HepG2 (cell line): ENCODE data around the gene TXNDC9. TPM values are rescaled to one million over a fixed set of nuclear protein-coding genes. Genes with fewer than 3 reads are reported as not detected.

Experiments used
- DNMT3B ChIP-seq: conservative IDR thresholded peaks from 2 replicates; pipeline ENCODE4 v1.6.1; 2016; ENCODE audit warnings: missing biosample characterization, control low read depth
- MATR3 ChIP-seq: sonication (generic); formaldehyde crosslinking; IDR thresholded peaks from 2 replicates; pipeline ENCODE4 v1.4.0; 2020; ENCODE audit warnings: missing genetic modification reagents
- MEIS1 ChIP-seq: sonication (generic); formaldehyde crosslinking; IDR thresholded peaks from 2 replicates; pipeline ENCODE4 v1.9.0; 2021; ENCODE audit warnings: mild to moderate bottlenecking, missing genetic modification reagents, moderate library complexity, borderline replicate concordance
- NFYB ChIP-seq: sonication (generic); formaldehyde crosslinking; IDR thresholded peaks from 2 replicates; pipeline ENCODE4 v1.4.0; 2020; ENCODE audit warnings: missing genetic modification reagents
- NR1H2 ChIP-seq: sonication (generic); formaldehyde crosslinking; IDR thresholded peaks from 2 replicates; pipeline ENCODE4 v1.8.1; 2022; ENCODE audit warnings: low read depth, missing genetic modification reagents, borderline replicate concordance
- ONECUT2 ChIP-seq: sonication (generic); formaldehyde crosslinking; IDR thresholded peaks from 2 replicates; pipeline ENCODE4 v1.4.0; 2020; ENCODE audit warnings: missing genetic modification reagents
- POLR2AphosphoS2 ChIP-seq: IDR thresholded peaks from 2 replicates; pipeline ENCODE4 v1.6.1; 2011; ENCODE audit warnings: low read depth, low read length, improper control_type of control experiment
- RBM22 ChIP-seq: fragments of 200-400 bp; formaldehyde crosslinking; optimal IDR thresholded peaks from 2 replicates; pipeline ENCODE3; 2017; ENCODE audit warnings: mild to moderate bottlenecking, low read length, moderate library complexity
- SNAPC2 ChIP-seq: sonication (generic); formaldehyde crosslinking; IDR thresholded peaks from 2 replicates; pipeline ENCODE4 v1.8.1; 2022; ENCODE audit warnings: mild to moderate bottlenecking, missing genetic modification reagents
- SOX13 ChIP-seq, 3 experiments: fragments of 450-650 bp in 1 of 3; sonication (generic) in 1 of 3; formaldehyde crosslinking in 1 of 3; IDR thresholded peaks in 2 of 3; conservative IDR thresholded peaks in 1 of 3; 2 replicates each; pipeline versions ENCODE4 v1.5.0 to v1.6.1; 2016 to 2020; ENCODE audit warnings: antibody characterized with exemption in 1 of 3, mild to moderate bottlenecking in 1 of 3, missing compliant biosample characterization in 1 of 3, missing genetic modification reagents in 1 of 3, moderate library complexity in 1 of 3
- TBX3 ChIP-seq: fragments of 450-650 bp; IDR thresholded peaks from 2 replicates; pipeline ENCODE4 v1.6.1; 2017; ENCODE audit warnings: antibody characterized with exemption, mild to moderate bottlenecking, inconsistent platforms, borderline replicate concordance
- TMF1 ChIP-seq: sonication (generic); formaldehyde crosslinking; IDR thresholded peaks from 2 replicates; pipeline ENCODE4 v1.8.1; 2022; ENCODE audit warnings: low read depth, missing genetic modification reagents
- ZMAT3 ChIP-seq: sonication (generic); formaldehyde crosslinking; conservative IDR thresholded peaks from 2 replicates; pipeline ENCODE4 v1.7.0; 2021; ENCODE audit warnings: missing genetic modification reagents
- ZNF101 ChIP-seq: sonication (generic); formaldehyde crosslinking; IDR thresholded peaks from 2 replicates; pipeline ENCODE4 v1.4.0; 2020; ENCODE audit warnings: mild to moderate bottlenecking, low read depth, missing genetic modification reagents, borderline replicate concordance
- ZSCAN9 ChIP-seq: IDR thresholded peaks from 2 replicates; pipeline ENCODE4 v1.6.1; 2016; ENCODE audit warnings: borderline replicate concordance
- polyA plus RNA-seq, 8 experiments: library from polyadenylated mRNA; depleted of rRNA in 3 of 8; stranded (reverse) in 7 of 8; unstranded in 1 of 8; fragments of >200 nt; fragmentation: Illumina TruSeq in 4 of 8; extraction: Trizol in 4 of 8; gene quantifications; 2 replicates each; pipeline versions ENCODE4 v1.2.1 to v1.2.3, GENCODE V29; 2011 to 2016; ENCODE audit warnings: low read depth in 4 of 8, missing spikeins in 1 of 8, mixed read lengths in 1 of 8; ENCODE audit not compliant: insufficient read depth in 1 of 8
- total RNA-seq, 5 experiments: library from RNA; depleted of rRNA; stranded (reverse); fragments of >200 nt; fragmentation: Illumina TruSeq; extraction: Trizol; gene quantifications; 2 replicates each; pipeline ENCODE4 v1.2.3, GENCODE V29; 2016; ENCODE audit warnings: low read depth in 1 of 5
- TF ChIP-seq, protein P1 (sequence below): sonication (generic); formaldehyde crosslinking; conservative IDR thresholded peaks from 2 replicates; pipeline ENCODE4 v1.4.0; 2020; ENCODE audit warnings: mild to moderate bottlenecking, missing genetic modification reagents, moderate library complexity
- TF ChIP-seq, protein P2 (sequence below): sonication (generic); formaldehyde crosslinking; IDR thresholded peaks from 2 replicates; pipeline ENCODE4 v1.4.0; 2020; ENCODE audit warnings: missing genetic modification reagents
- TF ChIP-seq, protein P3 (sequence below): sonication (generic); formaldehyde crosslinking; IDR thresholded peaks from 2 replicates; pipeline ENCODE4 v1.5.0; 2020; ENCODE audit warnings: missing genetic modification reagents, mild to moderate bottlenecking, borderline replicate concordance

Gene TXNDC9
- total and polyA plus RNA-seq, 2 of the 13 experiments (the other 11 are each of a cell fraction or from before 2014, with no cell fraction given): 35.2 to 94.6 TPM

DNA sequence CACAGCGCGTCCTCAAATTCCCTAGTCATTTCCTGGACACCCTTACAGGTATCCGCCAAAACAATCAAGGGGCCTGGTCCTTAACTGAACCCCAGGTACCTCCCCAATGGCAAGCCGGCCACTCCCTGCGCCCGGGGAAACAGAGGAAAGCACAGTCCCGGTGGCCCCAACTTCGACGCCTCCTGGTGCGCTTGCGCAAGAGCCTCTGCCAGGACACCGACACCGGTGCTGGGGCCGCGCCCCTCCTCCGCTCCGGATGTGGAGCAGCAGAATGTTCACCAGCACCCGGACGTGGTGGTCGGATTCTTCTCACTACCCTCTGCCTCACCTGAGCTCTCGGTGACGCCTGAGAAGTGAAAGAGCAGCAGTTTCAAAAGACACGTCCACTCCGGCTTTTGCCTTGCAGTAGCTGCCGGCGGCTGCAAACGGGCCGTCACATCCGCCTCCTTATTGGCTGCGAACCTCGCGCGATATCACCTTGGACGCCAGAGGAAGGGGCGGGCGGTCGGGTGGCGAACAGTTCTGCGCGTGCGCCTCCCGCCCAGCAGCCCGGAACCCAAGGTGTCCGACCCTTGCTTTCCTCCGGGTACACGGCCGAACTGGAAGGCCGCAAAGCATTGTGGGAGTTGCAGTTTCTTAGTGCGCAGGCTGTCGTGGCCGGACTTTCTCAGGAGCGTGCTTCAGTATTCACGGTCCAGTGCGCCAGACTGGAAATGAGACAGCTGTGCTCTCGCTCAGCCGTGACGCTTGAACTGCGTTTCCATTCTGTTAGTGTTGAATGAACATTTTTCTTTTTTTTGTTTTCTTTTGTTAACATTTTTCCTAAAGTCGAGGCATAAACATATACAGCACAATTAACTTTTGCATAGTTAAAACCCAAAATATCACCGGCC, at the start of gene TXNDC9 (continued):
- peak; percentile 71; the same call in 1 of the 2 replicates for TF ChIP-seq NR1H2 (CRISPR knock-in tag)
- TF ChIP-seq DNMT3B (CRISPR knock-in tag): no peak; the same call in 1 of the 2 replicates
- TF ChIP-seq RBM22: no peak
- TF ChIP-seq SNAPC2: peak; percentile 45; the same call in 1 of the 2 replicates
- no peak for TF ChIP-seq MATR3 (CRISPR knock-in tag)
- peak; percentile 68; the same call in 1 of the 2 replicates for TF ChIP-seq ZSCAN9 (CRISPR knock-in tag)
- TF ChIP-seq TMF1 (CRISPR knock-in tag): no peak
- TF ChIP-seq MEIS1 (CRISPR knock-in tag): peak; percentile 95
- peak; percentile 82 for TF ChIP-seq NFYB (CRISPR knock-in tag)
- TF ChIP-seq TBX3: peak; percentile 71; the same call in 1 of the 2 replicates
- TF ChIP-seq, protein P1, sequence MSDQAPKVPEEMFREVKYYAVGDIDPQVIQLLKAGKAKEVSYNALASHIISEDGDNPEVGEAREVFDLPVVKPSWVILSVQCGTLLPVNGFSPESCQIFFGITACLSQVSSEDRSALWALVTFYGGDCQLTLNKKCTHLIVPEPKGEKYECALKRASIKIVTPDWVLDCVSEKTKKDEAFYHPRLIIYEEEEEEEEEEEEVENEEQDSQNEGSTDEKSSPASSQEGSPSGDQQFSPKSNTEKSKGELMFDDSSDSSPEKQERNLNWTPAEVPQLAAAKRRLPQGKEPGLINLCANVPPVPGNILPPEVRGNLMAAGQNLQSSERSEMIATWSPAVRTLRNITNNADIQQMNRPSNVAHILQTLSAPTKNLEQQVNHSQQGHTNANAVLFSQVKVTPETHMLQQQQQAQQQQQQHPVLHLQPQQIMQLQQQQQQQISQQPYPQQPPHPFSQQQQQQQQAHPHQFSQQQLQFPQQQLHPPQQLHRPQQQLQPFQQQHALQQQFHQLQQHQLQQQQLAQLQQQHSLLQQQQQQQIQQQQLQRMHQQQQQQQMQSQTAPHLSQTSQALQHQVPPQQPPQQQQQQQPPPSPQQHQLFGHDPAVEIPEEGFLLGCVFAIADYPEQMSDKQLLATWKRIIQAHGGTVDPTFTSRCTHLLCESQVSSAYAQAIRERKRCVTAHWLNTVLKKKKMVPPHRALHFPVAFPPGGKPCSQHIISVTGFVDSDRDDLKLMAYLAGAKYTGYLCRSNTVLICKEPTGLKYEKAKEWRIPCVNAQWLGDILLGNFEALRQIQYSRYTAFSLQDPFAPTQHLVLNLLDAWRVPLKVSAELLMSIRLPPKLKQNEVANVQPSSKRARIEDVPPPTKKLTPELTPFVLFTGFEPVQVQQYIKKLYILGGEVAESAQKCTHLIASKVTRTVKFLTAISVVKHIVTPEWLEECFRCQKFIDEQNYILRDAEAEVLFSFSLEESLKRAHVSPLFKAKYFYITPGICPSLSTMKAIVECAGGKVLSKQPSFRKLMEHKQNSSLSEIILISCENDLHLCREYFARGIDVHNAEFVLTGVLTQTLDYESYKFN (CRISPR knock-in tag): peak; percentile 54
- no peak for TF ChIP-seq ONECUT2 (CRISPR knock-in tag)
- peak; percentile 85; the same call in 1 of the 2 replicates for TF ChIP-seq POLR2AphosphoS2
- TF ChIP-seq, protein P2, sequence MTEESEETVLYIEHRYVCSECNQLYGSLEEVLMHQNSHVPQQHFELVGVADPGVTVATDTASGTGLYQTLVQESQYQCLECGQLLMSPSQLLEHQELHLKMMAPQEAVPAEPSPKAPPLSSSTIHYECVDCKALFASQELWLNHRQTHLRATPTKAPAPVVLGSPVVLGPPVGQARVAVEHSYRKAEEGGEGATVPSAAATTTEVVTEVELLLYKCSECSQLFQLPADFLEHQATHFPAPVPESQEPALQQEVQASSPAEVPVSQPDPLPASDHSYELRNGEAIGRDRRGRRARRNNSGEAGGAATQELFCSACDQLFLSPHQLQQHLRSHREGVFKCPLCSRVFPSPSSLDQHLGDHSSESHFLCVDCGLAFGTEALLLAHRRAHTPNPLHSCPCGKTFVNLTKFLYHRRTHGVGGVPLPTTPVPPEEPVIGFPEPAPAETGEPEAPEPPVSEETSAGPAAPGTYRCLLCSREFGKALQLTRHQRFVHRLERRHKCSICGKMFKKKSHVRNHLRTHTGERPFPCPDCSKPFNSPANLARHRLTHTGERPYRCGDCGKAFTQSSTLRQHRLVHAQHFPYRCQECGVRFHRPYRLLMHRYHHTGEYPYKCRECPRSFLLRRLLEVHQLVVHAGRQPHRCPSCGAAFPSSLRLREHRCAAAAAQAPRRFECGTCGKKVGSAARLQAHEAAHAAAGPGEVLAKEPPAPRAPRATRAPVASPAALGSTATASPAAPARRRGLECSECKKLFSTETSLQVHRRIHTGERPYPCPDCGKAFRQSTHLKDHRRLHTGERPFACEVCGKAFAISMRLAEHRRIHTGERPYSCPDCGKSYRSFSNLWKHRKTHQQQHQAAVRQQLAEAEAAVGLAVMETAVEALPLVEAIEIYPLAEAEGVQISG: peak; percentile 98
- peak; percentile 61; the same call in 1 of the 2 replicates for TF ChIP-seq ZMAT3 (CRISPR knock-in tag)
- TF ChIP-seq SOX13 (IDR thresholded peaks at IDR 0.05): no peak; the same call in 1 of the 2 replicates
- peak in 1 of 2 experiments; percentile 57; a peak in 2 of 4 replicates for TF ChIP-seq SOX13 (CRISPR knock-in tag; conservative IDR thresholded peaks at IDR 0.05 in 1 of 2, IDR thresholded peaks at IDR 0.05 in 1 of 2)
- TF ChIP-seq ZNF101 (CRISPR knock-in tag): 0 out of 2 replicates have a peak, but pooled peaks have one; percentile 74
- TF ChIP-seq, protein P3, sequence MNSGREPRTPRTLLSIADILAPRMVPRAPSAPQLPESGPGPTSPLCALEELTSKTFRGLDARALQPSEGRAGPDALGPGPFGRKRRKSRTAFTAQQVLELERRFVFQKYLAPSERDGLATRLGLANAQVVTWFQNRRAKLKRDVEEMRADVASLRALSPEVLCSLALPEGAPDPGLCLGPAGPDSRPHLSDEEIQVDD (CRISPR knock-in tag): no peak
